PFSK-1 (cell line): ENCODE measurements around the gene PTPRN2.

ENCODE experiments used
- FOXP2 ChIP-seq: optimal IDR thresholded peaks from 2 replicates; pipeline ENCODE3; 2011; ENCODE audit warnings: borderline replicate concordance, control low read depth, inconsistent platforms; ENCODE audit not compliant: insufficient read depth; ENCODE audit errors: extremely low read length, extremely low read depth
- POLR2AphosphoS5 ChIP-seq: IDR thresholded peaks from 2 replicates; pipeline ENCODE4 v1.6.1; 2012; ENCODE audit warnings: low read depth, mild to moderate bottlenecking, control low read depth, low read length, moderate library complexity
- SIN3A ChIP-seq: IDR thresholded peaks from 2 replicates; pipeline ENCODE4 v1.6.1; 2012; ENCODE audit warnings: mild to moderate bottlenecking, low read length, moderate library complexity, borderline replicate concordance; ENCODE audit not compliant: insufficient read depth
- TAF1 ChIP-seq: IDR thresholded peaks from 2 replicates; pipeline ENCODE4 v1.6.1; 2012; ENCODE audit warnings: low read length, control low read depth, borderline replicate concordance; ENCODE audit not compliant: insufficient read depth
- TF ChIP-seq, protein P1 (sequence below), 2 experiments: IDR thresholded peaks; 2 replicates each; pipeline versions ENCODE4 v1.6.1 to v1.8.0; 2011 to 2012; ENCODE audit warnings: low read depth in 2 of 2, low read length in 2 of 2, control low read depth in 1 of 2, inconsistent platforms in 1 of 2, mild to moderate bottlenecking in 1 of 2, moderate library complexity in 1 of 2; ENCODE audit not compliant: insufficient read depth in 1 of 2

DNA sequence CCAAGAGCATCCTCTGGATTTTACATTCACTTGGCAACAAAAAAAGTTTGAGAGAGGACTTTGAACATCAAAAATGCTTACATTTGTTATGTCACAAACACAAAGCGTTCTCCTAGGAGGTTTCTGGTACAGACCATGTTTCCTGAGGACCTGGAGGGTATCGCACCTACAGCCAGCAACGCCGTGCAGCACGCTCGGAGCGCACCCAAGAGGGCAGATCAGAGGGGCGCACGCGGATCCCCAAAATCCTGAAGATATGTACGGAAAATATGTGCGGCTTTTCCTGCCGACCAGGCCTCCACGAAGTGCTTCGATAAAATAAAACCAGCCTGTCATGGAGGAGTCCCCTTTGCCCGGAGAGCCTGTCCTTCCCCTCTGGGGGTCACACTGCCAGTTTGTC is 796.0 kb downstream of the PTPRN2 start:
- TF ChIP-seq, protein P1, sequence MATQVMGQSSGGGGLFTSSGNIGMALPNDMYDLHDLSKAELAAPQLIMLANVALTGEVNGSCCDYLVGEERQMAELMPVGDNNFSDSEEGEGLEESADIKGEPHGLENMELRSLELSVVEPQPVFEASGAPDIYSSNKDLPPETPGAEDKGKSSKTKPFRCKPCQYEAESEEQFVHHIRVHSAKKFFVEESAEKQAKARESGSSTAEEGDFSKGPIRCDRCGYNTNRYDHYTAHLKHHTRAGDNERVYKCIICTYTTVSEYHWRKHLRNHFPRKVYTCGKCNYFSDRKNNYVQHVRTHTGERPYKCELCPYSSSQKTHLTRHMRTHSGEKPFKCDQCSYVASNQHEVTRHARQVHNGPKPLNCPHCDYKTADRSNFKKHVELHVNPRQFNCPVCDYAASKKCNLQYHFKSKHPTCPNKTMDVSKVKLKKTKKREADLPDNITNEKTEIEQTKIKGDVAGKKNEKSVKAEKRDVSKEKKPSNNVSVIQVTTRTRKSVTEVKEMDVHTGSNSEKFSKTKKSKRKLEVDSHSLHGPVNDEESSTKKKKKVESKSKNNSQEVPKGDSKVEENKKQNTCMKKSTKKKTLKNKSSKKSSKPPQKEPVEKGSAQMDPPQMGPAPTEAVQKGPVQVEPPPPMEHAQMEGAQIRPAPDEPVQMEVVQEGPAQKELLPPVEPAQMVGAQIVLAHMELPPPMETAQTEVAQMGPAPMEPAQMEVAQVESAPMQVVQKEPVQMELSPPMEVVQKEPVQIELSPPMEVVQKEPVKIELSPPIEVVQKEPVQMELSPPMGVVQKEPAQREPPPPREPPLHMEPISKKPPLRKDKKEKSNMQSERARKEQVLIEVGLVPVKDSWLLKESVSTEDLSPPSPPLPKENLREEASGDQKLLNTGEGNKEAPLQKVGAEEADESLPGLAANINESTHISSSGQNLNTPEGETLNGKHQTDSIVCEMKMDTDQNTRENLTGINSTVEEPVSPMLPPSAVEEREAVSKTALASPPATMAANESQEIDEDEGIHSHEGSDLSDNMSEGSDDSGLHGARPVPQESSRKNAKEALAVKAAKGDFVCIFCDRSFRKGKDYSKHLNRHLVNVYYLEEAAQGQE (IDR thresholded peaks at IDR 0.05; ENCODE audit: insufficient read depth in 1 of 2, low read depth in 2 of 2, low read length in 2 of 2) = no peak
- TF ChIP-seq FOXP2 (no peak), POLR2AphosphoS5 (no peak), TAF1 (no peak), SIN3A (no peak)
